ENCODE data around the gene SLC34A2.

DNA sequence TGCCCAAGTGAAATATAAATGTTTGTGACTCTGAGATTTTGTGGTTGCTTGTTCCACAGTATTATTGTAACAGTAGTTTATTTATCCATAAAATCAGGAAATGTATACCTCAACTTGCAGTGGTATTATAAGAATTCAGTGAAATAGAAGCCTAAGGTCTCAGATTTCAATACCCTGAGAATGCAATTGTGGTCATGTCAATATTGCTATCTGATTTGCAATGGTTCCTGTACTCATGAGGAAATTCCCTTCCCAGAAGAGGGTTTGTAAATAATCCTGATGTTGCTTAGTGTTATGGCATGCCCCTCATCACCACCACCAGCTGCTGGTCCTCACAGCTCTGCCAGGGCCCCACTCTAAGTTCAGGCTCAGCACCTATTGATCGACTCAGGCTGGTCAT is 67.8 kb downstream of the SLC34A2 start:
- TF ChIP-seq CTCF (IDR thresholded peaks at IDR 0.05; ENCODE audit: poor library complexity, severe bottlenecking) (no peak), POLR2AphosphoS5 (IDR thresholded peaks at IDR 0.05) (no peak), TAF1 (IDR thresholded peaks at IDR 0.05; ENCODE audit: low read depth) (no peak), EZH2 (IDR thresholded peaks at IDR 0.05; ENCODE audit: borderline replicate concordance, insufficient read depth, low read length, poor library complexity, severe bottlenecking) (no peak), SMC3 (conservative IDR thresholded peaks at IDR 0.05; ENCODE audit: poor library complexity) (no peak), MXI1 (conservative IDR thresholded peaks at IDR 0.05; ENCODE audit: poor library complexity, severe bottlenecking) (no peak), EP300 (conservative IDR thresholded peaks at IDR 0.05; ENCODE audit: poor library complexity, severe bottlenecking) (no peak), RAD21 (conservative IDR thresholded peaks at IDR 0.05) (no peak)
- TF ChIP-seq, protein P1, sequence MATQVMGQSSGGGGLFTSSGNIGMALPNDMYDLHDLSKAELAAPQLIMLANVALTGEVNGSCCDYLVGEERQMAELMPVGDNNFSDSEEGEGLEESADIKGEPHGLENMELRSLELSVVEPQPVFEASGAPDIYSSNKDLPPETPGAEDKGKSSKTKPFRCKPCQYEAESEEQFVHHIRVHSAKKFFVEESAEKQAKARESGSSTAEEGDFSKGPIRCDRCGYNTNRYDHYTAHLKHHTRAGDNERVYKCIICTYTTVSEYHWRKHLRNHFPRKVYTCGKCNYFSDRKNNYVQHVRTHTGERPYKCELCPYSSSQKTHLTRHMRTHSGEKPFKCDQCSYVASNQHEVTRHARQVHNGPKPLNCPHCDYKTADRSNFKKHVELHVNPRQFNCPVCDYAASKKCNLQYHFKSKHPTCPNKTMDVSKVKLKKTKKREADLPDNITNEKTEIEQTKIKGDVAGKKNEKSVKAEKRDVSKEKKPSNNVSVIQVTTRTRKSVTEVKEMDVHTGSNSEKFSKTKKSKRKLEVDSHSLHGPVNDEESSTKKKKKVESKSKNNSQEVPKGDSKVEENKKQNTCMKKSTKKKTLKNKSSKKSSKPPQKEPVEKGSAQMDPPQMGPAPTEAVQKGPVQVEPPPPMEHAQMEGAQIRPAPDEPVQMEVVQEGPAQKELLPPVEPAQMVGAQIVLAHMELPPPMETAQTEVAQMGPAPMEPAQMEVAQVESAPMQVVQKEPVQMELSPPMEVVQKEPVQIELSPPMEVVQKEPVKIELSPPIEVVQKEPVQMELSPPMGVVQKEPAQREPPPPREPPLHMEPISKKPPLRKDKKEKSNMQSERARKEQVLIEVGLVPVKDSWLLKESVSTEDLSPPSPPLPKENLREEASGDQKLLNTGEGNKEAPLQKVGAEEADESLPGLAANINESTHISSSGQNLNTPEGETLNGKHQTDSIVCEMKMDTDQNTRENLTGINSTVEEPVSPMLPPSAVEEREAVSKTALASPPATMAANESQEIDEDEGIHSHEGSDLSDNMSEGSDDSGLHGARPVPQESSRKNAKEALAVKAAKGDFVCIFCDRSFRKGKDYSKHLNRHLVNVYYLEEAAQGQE (IDR thresholded peaks at IDR 0.05; ENCODE audit: borderline replicate concordance), result no peak
